Endothelial cell of hepatic sinusoid (primary cell): ENCODE results near the gene PIGZ.

Experiments
- in situ Hi-C: cut with HindIII; loops from 2 replicates; pipeline ENCODE4 v1.10.0; 2017; ENCODE audit warnings: low sequenced_read_pairs

PIGZ gene

DNA sequence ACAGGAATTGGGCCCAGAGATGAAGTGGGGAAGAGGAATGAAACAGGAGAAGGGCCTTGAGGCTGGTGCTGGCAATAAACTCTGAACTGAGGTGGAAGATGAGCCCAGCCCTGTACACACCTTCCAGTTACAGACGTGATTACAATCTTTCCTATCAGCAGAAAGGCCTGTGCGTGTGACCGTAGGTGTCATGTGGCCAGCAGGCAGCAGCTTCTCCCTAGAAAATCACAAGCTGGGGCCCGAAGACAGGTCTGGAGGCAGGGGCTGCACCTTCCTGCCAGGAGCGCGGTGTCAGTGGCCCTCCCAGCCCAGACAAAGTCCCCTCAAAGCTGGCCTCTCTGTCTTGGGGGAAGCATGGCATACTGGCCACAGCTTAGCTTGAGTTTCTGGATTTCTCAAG lies 16.7 kb upstream of the PIGZ start:
- in situ Hi-C loops = loop anchor here (5.0 kb wide), 1 partner anchor 38 kb away; no protein-coding TSS in a partner anchor

DNA sequence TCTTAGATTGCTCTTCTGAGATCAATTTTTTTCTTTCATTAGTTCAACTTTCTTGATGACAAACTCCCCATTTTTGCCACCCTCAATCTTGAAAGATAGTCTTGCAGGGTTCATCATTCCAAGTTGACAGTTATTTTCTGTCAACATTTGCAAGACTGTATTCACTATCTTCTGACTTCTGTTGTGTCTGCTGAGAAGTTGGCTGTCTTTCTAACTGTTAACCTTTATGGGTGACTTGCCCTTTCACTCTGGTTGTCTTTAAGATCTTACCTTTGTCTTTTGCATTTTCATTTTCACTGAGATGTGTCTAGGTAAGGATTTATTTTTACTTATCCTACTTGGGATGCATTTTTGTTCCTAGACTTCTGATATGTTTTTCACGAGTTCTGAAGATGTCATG lies 14.6 kb upstream of the PIGZ start:
- in situ Hi-C loops = no loop called here

GRCh38 chr3:196981657-196982056 lies 13.0 kb upstream of the PIGZ start:
- in situ Hi-C loops = no loop called here

GRCh38 chr3:196979545-196979944 lies 10.9 kb upstream of the PIGZ start:
- in situ Hi-C loops = no loop called here

DNA sequence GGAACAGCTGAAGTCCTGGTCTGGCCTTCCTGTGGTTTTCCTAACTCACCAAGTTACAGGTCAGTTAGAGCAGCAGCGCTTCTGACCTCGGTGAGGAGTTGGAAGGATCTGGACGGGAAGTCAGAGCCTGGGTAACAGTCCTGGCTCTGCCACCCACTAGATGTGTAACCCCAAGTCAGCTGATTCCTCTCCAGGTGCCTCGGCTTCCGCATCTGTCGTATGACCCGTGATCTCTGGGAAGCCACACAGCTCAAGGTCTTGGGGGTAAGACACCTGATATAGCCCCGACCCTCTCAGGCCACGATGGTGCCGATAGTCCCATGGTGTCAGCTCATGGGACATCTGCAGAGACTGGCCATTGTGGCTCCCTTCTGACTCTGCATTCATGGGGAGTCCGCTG lies 8.3 kb upstream of the PIGZ start:
- in situ Hi-C loops = no loop called here

DNA sequence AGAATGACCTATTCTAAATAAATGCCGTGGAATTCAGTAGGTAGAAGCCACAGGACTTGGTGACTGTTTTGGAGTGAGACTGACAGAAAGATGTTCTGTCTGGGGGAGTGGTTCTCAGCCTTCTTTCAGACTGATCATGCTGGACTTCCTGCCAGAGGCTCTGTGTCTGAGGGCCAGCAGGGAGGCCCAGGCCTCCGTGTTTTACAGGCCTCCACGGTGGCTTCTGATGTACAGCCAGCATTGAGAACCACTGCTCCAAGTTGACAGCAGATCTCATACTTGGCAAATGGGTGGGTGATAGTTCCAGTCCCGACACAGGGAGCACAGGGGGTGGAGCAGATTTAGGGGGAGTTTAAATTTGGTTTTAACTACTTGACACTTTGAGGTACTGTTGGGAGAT lies 6.7 kb upstream of the PIGZ start:
- in situ Hi-C loops = no loop called here

DNA sequence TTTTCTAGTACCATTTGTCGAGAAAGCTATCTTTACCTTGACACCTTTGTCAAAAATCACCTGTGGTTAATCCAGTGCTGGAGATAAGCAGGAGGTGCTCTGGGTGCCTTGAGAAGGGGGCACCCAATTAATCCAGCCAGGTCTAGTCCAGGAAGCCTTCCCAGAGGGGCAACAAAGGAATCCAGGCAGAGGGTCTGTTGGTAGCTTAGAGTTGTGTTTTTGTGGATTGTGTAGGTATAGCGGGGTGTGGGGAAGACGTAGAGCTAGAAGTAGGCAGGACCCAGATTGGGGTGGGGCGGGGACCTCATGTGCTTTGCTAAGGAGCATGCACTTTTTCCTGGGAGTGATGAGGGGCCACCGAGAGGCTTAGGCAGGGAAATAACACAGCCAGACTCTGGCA lies 6.0 kb upstream of the PIGZ start:
- in situ Hi-C loops = no loop called here

GRCh38 chr3:196971094-196971698 lies 2.6 kb upstream of the PIGZ start:
- in situ Hi-C loops = no loop called here

DNA sequence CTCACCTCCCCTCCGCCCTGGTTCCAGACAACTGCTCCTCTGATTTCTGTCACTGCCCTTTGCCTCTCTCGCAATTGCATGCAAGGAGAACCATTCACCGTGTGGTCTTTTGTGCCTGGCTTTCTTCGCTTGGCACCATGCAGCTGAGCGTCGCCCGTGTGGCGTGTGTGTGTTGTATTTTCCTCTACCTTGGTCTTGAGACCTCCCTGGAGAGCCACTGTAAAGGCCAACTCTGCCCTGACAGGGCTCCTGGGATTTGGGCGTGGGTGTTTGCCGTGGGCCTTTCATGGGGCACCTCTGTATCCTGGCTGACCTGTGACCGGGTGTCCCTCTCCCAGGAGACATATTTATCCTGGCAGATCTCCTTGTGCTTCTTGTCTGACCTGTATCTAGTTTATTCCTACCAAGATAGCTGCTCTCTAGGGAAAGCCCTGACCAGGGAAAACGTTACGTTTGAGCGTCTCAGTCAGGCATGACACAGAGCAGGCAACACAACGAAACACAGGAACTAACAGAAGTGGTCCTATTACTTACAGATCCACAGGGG lies 2.0 kb upstream of the PIGZ start:
- in situ Hi-C loops = no loop called here

GRCh38 chr3:196969660-196970546 lies 1.3 kb upstream of the PIGZ start:
- in situ Hi-C loops = no loop called here

- in situ Hi-C loops = no loop called here
These were observed 564 bp upstream of the PIGZ start for GRCh38 chr3:196969134-196969659.

GRCh38 chr3:196967412-196968232 lies 1.0 kb downstream of the PIGZ start:
- in situ Hi-C loops = no loop called here

DNA sequence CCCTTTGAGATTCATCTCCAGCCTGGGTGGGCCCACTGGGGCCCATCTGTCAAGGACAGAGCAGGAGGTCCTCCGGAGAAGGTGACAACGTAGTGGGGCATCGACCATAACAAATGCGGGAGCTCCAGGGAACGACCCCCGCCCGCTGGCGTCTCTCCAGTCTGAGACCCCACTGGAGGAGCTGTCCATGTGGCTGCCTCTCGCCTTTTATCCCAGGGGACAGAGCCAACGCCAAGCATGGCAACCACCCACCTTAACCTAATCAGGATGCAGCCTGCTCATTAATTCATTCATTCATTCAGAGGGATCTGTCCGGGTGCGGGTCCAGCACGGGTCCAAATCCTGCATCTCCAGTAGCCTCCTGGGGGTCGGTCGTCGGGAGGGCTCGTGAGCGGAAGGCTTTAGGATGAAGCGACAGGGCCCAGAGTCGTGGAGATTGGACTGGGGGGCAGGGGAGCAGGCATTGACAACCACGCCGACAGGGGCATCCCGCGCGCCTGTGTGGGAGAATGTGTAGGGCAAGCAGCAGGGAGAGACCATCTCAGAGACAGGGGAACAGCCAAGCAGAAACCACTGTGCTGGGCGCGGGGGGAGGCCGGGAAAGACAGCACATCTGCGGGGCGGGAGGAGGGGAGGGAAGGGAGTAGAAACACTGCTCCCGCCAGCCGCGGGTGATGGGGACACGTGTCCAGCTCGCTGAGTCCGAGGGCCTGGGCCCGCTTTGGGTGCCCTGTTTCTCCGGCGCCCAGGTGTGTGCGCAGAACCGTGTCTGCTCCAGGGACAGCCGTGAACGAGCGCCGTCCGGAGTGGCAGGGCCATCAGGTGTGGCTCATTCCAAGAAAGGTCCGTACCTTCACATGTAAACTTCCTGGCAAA lies 1.9 kb downstream of the PIGZ start:
- in situ Hi-C loops = no loop called here

DNA sequence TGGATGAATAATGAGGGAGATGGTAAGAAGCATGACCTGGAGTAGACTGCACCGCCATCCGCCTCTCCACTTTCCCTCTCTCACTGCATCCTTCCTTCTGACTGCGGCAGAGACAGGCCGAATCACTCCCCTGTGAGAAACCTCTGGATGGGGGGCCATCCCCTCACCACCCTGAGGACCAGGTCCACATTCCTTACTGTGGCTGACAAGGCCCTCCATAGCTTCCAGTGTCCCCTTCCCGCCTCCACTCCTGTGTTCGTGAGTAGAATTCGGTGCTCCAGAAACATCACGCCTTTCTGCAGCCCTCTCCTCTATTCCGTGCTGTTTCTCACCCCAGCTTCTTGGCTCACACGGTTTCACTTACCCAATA lies 2.8 kb downstream of the PIGZ start:
- in situ Hi-C loops = no loop called here

GRCh38 chr3:196965112-196965803 lies 3.4 kb downstream of the PIGZ start:
- in situ Hi-C loops = no loop called here

- in situ Hi-C loops = no loop called here
These were observed 5.0 kb downstream of the PIGZ start for GRCh38 chr3:196963631-196963953.

DNA sequence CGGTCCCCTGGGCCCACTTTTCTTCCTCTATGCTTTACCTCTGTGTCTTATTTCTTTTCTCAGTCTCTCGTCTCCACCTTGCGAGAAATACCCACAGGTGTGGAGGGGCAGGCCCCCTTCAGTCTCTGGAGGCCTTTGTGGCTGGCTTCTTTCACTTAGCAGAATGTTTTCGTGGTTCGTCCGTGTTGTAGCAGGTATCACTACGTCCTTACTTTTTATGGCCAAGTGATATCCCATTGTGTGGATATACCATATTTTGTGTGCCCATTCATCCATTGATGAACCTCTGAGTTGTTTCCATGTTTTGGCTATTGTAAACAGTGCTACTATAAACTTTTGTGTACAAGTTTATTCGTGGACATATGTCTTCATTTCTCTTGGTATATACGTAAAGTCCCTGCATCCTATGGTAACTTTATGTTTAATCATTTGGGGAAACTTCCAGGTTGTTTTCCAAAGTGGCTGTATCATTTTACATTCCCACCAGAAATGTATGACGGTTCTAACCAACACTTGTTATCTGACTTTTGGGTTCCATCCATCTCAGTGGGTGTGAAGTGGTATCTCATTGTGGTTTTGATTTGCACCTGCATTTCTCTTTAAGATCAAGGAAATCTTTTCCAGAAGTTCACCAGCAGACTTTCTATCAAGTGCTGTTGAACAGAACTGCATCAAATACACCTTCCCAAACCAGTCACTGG lies 5.6 kb downstream of the PIGZ start:
- in situ Hi-C loops = no loop called here

DNA sequence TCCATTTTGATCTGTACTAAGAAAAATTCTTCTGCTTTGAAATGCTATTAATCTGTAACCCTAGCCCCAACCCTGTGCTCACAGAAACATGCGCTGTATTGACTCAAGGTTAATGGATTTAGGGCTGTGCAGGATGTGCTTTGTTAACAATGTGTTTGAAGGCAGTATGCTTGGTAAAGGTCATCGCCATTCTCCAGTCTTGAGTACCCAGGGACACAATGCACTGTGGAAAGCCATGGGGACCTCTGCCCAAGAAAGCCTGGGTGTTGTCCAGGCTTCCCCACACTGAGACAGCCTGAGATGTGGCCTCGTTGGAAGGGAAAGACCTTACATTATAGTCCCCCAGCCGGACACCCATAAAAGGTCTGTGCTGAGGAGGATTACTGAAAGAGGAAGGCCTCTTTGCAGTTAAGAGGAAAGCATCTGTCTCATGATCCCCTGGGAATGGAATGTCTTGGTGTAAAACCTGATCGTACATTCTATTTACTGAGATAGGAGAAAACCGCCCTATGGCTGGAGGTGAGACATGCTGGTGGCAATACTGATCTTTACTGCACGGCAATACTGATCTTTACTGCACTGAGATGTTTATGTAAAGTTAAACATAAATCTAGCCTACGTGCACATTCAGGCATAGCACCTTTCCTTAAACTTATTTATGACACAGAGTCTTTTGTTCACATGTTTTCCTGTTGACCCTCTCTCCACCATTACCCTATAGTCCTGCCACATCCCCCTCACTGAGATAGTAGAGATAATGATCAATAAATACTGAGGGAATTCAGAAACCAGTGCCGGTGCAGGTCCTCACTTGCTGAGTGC lies 6.3 kb downstream of the PIGZ start:
- in situ Hi-C loops = no loop called here
